HG03460 (cell line): ENCODE data around the gene TBC1D14.
"Not testable (repeated sequence)": the region's sequence is repeated elsewhere in the genome, so short reads cannot be mapped to it uniquely, and the experiment has no call there.

Experiments
- ATAC-seq: cut with Tn5 transposase; IDR thresholded peaks from one replicate; pipeline ENCODE4 v1.9.1; 2021; ENCODE audit not compliant: unreplicated experiment

Gene TBC1D14

GRCh38 chr4:6908432-6909112, 1.1 kb upstream of the TBC1D14 start:
- ATAC-seq, result no peak

- ATAC-seq, result peak; percentile 32
Measured at GRCh38 chr4:6909970-6910339, 329 bp downstream of the TBC1D14 start.

GRCh38 chr4:6910340-6910959, 824 bp downstream of the TBC1D14 start:
- ATAC-seq, result no peak

DNA sequence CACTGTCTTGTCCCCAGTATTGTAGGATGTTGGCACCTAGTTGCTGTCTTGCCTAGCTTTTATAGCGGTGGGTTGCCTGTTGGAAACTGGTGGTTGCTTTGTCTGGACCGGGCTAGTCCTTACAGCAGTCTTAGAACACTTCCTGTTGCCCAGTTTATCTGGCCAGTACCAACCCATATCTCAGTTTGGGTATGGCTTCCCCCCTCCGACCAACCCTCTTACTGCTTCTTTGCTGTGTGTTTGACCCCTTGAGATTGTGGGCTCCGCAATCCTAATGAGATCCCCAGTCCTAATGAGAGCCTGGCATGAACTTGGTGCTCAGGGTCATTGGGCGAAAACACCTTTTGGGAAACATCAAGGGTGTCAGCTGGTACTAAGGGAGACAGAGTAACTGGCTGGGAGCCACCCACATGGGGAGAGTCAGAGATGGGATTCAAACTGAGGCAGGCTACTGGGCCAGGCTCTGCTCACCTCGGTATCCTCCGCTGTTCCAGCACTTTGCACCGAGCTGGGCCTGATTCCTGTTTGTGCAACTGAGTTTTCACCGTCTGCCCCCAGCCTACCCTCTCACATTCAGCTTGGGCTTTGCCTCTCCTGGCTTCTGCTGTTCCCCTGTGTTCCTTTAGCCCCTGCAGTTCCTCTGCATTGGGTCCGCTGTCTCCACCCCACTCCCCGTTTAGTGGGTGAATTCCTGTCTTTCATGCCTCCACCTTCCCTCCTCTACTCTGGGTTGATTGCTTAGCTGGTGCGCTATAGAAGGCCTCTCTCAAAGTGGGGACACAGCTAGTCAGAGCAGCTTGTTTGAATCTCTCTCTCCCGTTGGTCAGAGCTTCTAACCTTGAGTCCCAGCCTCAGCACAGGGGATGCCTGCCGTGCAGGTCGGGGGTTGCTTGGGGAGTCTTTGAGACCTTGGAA, 1.6 kb downstream of the TBC1D14 start:
- no peak for ATAC-seq

GRCh38 chr4:6911917-6912316, 2.3 kb downstream of the TBC1D14 start:
- ATAC-seq, result not testable (repeated sequence)

- ATAC-seq, result no peak
Measured at GRCh38 chr4:6912441-6912840, 2.8 kb downstream of the TBC1D14 start.

DNA sequence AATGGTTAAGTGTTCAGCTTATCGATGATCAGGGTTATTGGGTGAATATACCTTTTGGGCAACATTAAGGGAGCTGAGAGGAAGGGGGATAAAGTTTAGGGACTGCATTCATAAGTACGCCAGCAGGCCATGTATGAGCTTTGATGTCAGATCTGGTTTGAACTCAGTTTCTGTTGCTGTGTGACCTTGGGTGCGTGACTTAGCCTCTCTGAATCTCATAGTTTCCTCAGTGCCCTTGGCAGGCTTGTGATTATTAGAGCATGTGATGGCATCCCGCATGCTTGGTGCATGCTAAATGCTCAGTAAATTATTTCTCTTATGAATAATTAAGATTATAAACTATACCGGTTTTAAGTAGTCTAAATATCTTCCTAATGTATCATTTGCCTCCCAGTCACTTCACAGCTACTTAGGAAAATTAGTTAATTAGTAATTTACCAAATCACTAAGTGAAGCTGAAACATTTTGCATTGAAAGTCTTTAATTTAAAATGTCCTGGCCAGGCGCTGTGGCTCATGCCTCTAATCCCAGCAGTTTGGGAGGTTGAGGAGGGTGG, 3.8 kb downstream of the TBC1D14 start:
- ATAC-seq, result no peak

DNA sequence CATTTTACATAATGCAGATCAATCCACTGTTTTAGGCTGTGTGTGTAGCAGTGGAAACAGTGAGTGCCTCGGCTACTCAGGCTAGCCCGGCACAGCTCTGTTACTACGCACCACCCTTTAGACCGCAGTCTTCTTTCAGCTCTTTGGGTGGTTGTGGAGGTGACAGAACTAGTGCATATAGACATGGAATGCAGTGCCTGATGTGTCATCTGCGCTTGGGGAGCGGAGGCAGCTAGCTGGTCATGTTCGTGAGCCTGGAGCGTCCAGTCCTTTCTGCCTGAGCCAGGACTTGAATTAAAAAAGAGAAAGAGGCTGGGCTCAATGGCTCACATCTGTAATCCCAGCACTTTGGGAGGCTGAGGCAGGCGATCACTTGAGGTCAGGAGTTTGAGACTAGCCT, 4.8 kb downstream of the TBC1D14 start:
- ATAC-seq, result no peak

GRCh38 chr4:6915041-6916005, 5.7 kb downstream of the TBC1D14 start:
- no peak for ATAC-seq

- no peak for ATAC-seq
Measured at GRCh38 chr4:6916069-6916586, 6.5 kb downstream of the TBC1D14 start.

- ATAC-seq, result no peak
Measured at GRCh38 chr4:6916587-6917460, 7.2 kb downstream of the TBC1D14 start.

GRCh38 chr4:6917461-6918271, 8.0 kb downstream of the TBC1D14 start:
- ATAC-seq, result peak; percentile 62

- no peak for ATAC-seq
Measured at GRCh38 chr4:6918338-6918737, 8.7 kb downstream of the TBC1D14 start.

GRCh38 chr4:6920171-6920570, 10.5 kb downstream of the TBC1D14 start:
- ATAC-seq, result no peak

- no peak for ATAC-seq
Measured at GRCh38 chr4:6923507-6923906, 13.9 kb downstream of the TBC1D14 start.

GRCh38 chr4:6924361-6924779, 14.7 kb downstream of the TBC1D14 start:
- ATAC-seq, result no peak

GRCh38 chr4:6925357-6925836, 15.8 kb downstream of the TBC1D14 start:
- ATAC-seq, result no peak

DNA sequence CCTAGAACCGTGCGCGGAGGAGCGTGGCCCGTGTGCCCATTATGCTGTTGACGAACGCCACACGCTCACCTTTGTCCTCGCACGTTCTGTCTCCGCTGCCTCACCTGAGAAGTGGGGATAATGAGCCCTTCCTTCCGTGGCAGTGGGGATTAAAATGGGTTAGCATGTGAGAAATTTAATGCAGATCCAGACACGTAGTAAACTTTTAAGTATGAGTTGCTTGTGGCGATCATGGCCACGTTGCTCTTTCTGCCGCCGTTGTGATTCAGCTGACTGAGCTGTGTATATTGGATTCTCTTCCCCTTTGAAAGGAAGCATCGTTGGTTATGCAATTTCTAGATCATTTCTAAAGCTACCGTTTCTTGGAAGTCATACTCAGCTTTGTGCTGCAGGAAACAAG, 16.5 kb downstream of the TBC1D14 start:
- no peak for ATAC-seq
